C4-2B (cell line): Measurements from ENCODE around the gene TTC38.
"Not testable (repeated sequence)": the region's sequence is repeated elsewhere in the genome, so short reads cannot be mapped to it uniquely, and the experiment has no call there.

Source experiments
- H3K27ac ChIP-seq: fragments of 450-650 bp; 2 replicates; pipeline ENCODE4 v1.5.1; 2017
- CTCF ChIP-seq: fragments of 450-650 bp; conservative IDR thresholded peaks from 2 replicates; pipeline ENCODE4 v1.5.1; 2017; ENCODE audit warnings: mild to moderate bottlenecking
- ZFX ChIP-seq: fragments of 450-650 bp; IDR thresholded peaks from 2 replicates; pipeline ENCODE4 v1.6.1; 2017

The TTC38 gene

GRCh38 chr22:46256358-46256958 lies 11.3 kb upstream of the TTC38 start:
- no peak for TF ChIP-seq CTCF
- no peak for TF ChIP-seq ZFX
- no peak overlapping the region for H3K27ac ChIP-seq

GRCh38 chr22:46259374-46259773 lies 8.4 kb upstream of the TTC38 start:
- TF ChIP-seq ZFX = no peak
- no peak for TF ChIP-seq CTCF

DNA sequence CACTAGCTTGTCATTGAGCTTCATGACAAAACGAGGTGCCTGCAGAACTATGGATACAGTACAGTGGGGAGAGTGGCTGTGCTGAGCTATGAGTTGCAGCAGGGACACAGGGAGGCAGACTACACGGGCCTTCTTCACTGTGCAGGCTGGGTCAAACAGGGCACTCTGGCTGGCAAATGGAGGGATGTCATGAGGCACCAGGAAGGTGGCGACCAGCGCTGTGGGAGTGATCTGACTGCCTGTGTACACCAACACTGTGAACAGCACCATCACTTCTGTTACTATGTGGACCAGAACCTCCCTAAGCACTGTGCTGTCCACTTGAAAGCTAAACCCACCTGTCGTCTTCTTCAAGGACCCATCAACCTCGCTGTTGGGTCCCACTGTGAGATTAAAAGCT lies 7.8 kb upstream of the TTC38 start:
- H3K27ac ChIP-seq = no peak overlapping the region
- no peak for TF ChIP-seq ZFX
- TF ChIP-seq CTCF = no peak

More at GRCh38 chr22:46259374-46259773, 8.4 kb upstream of the TTC38 start:
- H3K27ac ChIP-seq = no peak overlapping the region

DNA sequence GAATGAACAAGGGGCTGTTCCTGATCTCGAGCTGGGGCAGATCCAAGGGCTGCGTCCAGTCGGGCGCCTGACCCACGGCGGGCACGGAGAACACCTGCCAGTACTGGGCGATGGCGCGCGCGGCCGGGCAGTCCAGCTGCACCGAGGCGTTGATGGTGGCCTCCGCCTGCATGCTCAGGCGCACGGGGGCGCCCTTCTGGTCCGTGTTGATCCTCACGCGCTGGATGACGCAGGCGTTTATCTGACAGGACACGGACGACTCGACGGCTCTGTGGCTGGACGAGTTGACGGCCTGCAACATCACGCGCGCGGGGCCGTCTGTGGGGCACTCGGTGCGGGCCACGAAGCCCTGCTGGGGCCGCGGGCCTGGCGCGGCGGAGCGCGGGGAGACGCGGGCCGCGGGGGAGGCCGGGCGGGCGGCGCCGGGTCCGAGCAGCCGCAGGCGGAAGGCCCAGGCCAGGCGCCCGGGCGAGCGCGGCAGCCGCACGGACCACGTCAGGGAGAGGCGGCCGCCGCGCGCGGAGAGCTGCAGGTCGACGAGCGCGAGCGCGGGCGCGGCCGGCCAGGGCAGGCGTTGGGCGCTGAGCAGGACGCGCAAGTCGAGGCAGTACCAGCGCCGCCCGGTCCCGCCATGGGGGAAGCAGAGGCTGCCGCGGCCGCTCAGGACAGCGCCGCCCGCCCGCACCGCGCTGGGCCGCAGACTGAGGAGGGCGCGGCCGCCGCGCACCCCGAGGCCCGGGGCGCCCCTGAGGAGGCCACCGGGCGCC lies 5.2 kb upstream of the TTC38 start:
- H3K27ac ChIP-seq = no peak overlapping the region
- no peak for TF ChIP-seq CTCF
- TF ChIP-seq ZFX = no peak

DNA sequence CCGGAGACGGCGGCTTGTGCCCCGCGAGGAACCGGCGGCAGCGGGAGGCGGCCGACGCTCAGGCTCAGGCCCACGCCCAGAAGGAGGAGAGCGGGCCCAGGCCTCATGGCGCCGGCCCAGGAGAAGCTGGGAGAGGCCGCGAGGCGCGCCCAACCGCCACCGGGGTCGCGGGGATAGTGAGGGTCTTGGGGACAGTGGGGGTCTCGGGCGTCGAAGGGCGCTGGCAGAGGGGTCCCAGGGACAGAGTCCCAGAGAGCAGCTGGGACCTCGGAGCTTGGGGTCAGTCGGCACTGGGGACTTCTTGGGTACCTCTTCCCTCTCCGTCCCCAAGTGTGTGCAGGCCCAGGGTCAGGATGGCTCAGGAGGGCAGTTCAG lies 4.6 kb upstream of the TTC38 start, which contains the start of gene PKDREJ:
TSS of gene PKDREJ (minus strand) at position 128 of the 375 bp plus-strand sequence. CDS start at position 107, 21 bp downstream.
- TF ChIP-seq ZFX (no peak), CTCF (no peak)
- no peak within 1 kb of the TSS for H3K27ac ChIP-seq

DNA sequence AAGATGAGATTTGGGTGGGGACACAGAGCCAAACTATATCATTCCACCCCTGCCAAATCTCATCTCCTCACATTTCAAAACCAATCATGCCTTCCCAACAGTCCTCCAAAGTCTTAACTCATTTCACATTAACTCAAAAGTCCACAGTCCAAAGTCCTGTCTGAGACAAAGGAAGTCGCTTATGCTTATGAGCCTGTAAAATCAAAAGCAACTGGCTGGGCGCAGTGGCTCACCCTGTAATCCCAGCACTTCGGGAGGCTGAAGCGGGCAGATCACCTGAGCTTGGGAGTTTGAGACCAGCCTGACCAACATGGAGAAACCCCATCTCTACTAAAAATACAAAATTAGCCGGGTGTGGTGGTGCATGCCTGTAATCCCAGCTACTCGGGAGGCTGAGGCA lies 3.3 kb upstream of the TTC38 start:
- not testable (repeated sequence) for H3K27ac ChIP-seq

DNA sequence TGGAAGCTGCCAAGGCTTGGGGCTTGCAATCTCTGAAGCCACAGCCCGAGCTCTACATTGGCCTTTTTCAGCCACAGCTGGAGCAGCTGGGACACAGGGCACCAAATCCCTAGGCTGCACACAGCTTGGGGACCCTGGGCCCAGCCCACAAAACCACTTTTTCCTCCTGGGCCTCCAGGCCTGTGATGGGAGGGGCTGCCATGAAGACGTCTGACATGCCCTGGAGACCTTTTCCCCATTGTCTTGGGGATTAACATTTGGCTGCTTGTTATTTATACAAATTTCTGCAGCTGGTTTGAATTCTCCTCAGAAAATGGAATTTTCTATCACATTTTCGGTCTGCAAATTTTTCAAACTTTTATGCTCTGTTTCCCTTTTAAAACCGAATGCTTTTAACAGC lies 2.2 kb upstream of the TTC38 start:
- H3K27ac ChIP-seq = not testable (repeated sequence)

- TF ChIP-seq CTCF (no peak), ZFX (no peak)
- no peak overlapping the region for H3K27ac ChIP-seq
Measured at GRCh38 chr22:46269564-46269963, 1.8 kb downstream of the TTC38 start.
